H1 (cell line): ENCODE measurements around the gene PTCD3. TPM values are rescaled to one million over a fixed set of nuclear protein-coding genes. Genes with fewer than 3 reads are reported as not detected.

Experiments used
- HDAC2 ChIP-seq, 2 experiments: fragments of 300-600 bp in 1 of 2; sonication (generic) in 1 of 2; IDR thresholded peaks; 2 replicates each; pipeline ENCODE4 v1.6.1; 2011 to 2012; ENCODE audit warnings: low read depth in 2 of 2, low read length in 2 of 2, mild to moderate bottlenecking in 2 of 2, moderate library complexity in 2 of 2, borderline replicate concordance in 1 of 2, inconsistent platforms in 1 of 2
- polyA plus RNA-seq, 7 experiments: library from polyadenylated mRNA; depleted of rRNA in 3 of 7; stranded (reverse) in 5 of 7; unstranded in 2 of 7; fragments of >200 nt in 5 of 7; fragments of 200-250 nt in 2 of 7; gene quantifications; 1 replicate in 5 of 7; 2 replicates in 1 of 7; 4 replicates in 1 of 7; pipeline versions ENCODE4 v1.2.1 to v1.2.3, GENCODE V29; 2011 to 2013; ENCODE audit warnings: missing spikeins in 2 of 7, mixed read lengths in 2 of 7
- total RNA-seq: library from RNA; stranded (reverse); fragmentation: NEBNext Ultra II Directional; extraction: Animal tissue kit (Norgen Biotek cat#: 25700); gene quantifications from 2 replicates; pipeline ENCODE4 v1.2.1, GENCODE V29; 2021

PTCD3 gene
- total and polyA plus RNA-seq, 2 of the 8 experiments (the other 6 are each of a cell fraction or from before 2014, with no cell fraction given) = 64.3 to 192 TPM

- TF ChIP-seq HDAC2 (IDR thresholded peaks at IDR 0.05; ENCODE audit: borderline replicate concordance in 1 of 2, low read depth in 2 of 2, low read length in 2 of 2) = no peak
These were observed 66.6 kb downstream of the PTCD3 start (continued) for GRCh38 chr2:86172610-86173009.
